Neural crest cell (in vitro differentiated cells): Measurements from ENCODE around the gene SLC49A3. TPM values are rescaled to one million over a fixed set of nuclear protein-coding genes. Genes with fewer than 3 reads are reported as not detected.

Experiments used
- DNase-seq: peaks from one replicate; pipeline ENCODE4 v3.0.0; 2021; ENCODE audit warnings: low read depth, mixed read lengths, low spot score
- H3K27ac Mint-ChIP-seq: one replicate; pipeline ENCODE4 v1.8.0; 2021; ENCODE audit warnings: mild to moderate bottlenecking, mixed read lengths; ENCODE audit not compliant: unreplicated experiment
- H3K27me3 Mint-ChIP-seq: 2 replicates; pipeline ENCODE4 v1.8.0; 2021; ENCODE audit warnings: low read depth, mild to moderate bottlenecking, mixed read lengths
- H3K36me3 Mint-ChIP-seq: 2 replicates; pipeline ENCODE4 v1.8.0; 2021; ENCODE audit warnings: low read depth, mild to moderate bottlenecking, mixed read lengths
- H3K4me1 Mint-ChIP-seq: 2 replicates; pipeline ENCODE4 v1.8.0; 2021; ENCODE audit warnings: mixed read lengths
- H3K4me3 Mint-ChIP-seq: one replicate; pipeline ENCODE4 v1.8.0; 2021; ENCODE audit warnings: mild to moderate bottlenecking, mixed read lengths
- H3K9me3 Mint-ChIP-seq: 2 replicates; pipeline ENCODE4 v1.8.0; 2021; ENCODE audit warnings: mixed read lengths
- total RNA-seq: library from RNA; stranded (reverse); gene quantifications from 2 replicates; pipeline ENCODE4 v1.2.1, GENCODE V29; 2021
- TF ChIP-seq, protein P1 (sequence below): fragments of 200-600 bp; sonication (generic); conservative IDR thresholded peaks from 2 replicates; pipeline ENCODE4 v1.5.0; 2021; ENCODE audit warnings: antibody characterized with exemption, mild to moderate bottlenecking

Gene SLC49A3
- total RNA-seq, 1 donor from 2014 or later, result 0.91 TPM

DNA sequence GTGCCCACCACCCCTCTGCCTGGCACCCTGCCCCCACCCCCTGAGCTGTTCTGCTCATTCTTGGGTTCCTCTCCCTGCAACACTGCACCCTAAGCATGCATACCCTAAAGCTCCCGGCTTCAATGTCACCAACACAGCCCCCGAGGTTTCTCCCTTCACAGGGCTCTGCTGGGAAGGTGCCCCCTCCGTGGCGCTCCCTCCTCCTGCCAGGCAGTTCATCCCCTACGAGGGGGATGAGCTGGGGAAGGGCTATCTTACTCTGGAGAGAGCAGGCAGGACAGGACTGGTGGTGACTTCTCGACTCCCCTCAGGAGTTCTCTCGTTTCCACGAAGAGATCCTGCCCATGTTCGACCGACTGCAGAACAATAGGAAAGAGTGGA lies 21.4 kb downstream of the SLC49A3 start:
- H3K27ac Mint-ChIP-seq, result no peak overlapping the region
- no peak for DNase-seq
- H3K4me3 Mint-ChIP-seq, result peak overlapping the region; percentile 58

DNA sequence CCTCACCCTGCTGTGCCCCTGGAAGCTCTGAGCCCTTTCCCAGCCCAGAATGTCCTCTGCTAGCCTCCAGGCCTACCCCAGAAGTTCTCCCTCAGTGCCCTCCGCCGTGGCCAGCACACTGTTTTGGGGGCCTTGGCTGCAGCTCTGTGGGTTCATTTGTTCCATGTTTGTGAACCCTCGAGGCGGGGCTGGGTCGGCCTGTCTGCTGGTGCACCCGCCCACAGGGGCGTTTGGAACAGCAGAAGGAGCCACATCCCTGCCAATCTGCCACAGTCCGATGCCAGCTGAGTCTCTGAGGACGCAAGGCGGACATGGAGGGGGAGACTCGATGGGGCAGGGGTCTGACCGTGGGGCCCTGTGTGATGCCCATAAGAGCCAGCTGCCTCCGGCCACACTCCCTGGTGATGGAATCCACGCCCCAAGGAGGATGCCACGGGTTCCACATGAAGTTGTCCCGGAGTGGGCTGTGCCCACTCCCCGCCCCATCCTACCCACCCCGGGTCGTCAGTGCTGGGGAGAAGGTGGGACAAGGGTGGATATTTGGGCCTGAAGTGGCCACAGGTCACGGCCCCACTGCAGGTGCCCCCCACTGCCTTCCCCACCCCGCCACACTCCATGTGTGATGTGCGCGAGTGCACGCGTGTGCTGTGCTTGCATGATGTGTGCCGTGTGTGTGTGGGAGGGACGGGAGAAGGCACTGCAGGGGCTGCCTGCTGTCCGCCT lies 22.0 kb downstream of the SLC49A3 start:
- no peak overlapping the region for H3K27ac Mint-ChIP-seq
- H3K4me3 Mint-ChIP-seq, result peak overlapping the region; percentile 58
- no peaks in the 10 kb centered on the region for H3K4me1 Mint-ChIP-seq
- DNase-seq, result no peak
- H3K9me3 Mint-ChIP-seq, result no peaks in the 10 kb centered on the region
- no peaks in the 10 kb centered on the region for H3K27me3 Mint-ChIP-seq
- peaks cover 4% of the 10 kb centered on the region for H3K36me3 Mint-ChIP-seq
- TF ChIP-seq, protein P1, sequence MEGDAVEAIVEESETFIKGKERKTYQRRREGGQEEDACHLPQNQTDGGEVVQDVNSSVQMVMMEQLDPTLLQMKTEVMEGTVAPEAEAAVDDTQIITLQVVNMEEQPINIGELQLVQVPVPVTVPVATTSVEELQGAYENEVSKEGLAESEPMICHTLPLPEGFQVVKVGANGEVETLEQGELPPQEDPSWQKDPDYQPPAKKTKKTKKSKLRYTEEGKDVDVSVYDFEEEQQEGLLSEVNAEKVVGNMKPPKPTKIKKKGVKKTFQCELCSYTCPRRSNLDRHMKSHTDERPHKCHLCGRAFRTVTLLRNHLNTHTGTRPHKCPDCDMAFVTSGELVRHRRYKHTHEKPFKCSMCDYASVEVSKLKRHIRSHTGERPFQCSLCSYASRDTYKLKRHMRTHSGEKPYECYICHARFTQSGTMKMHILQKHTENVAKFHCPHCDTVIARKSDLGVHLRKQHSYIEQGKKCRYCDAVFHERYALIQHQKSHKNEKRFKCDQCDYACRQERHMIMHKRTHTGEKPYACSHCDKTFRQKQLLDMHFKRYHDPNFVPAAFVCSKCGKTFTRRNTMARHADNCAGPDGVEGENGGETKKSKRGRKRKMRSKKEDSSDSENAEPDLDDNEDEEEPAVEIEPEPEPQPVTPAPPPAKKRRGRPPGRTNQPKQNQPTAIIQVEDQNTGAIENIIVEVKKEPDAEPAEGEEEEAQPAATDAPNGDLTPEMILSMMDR, result no peak

More for the DNA sequence above, 21.4 kb downstream of the SLC49A3 start:
- Mint-ChIP-seq H3K9me3 (no peaks in the 10 kb centered on the region), H3K4me1 (no peaks in the 10 kb centered on the region), H3K27me3 (no peaks in the 10 kb centered on the region), H3K36me3 (peaks cover 4% of the 10 kb centered on the region)
- TF ChIP-seq, protein P1, result no peak

DNA sequence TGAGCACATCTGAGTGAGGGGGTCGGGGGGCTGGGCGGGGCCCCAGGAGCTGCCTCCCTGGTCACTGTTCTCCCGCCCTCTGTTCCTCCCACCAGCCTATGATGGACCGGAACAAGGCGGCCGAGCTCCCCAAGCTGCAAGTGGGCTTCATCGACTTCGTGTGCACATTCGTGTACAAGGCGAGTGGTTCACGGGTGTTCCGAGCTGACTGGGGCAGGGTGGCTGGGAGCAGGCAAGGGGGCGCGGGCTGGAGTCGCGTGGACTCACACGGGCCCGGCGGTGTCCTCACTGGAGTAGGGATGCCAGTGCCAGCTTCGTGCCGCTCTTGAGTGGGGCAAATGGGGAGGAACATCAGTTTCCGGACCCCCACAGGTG lies 22.5 kb downstream of the SLC49A3 start:
- no peak for DNase-seq
- H3K36me3 Mint-ChIP-seq, result peaks cover 4% of the 10 kb centered on the region
- TF ChIP-seq, protein P1, result no peak
- H3K4me1 Mint-ChIP-seq, result no peaks in the 10 kb centered on the region
- no peak overlapping the region for H3K4me3 Mint-ChIP-seq
- H3K27ac Mint-ChIP-seq, result no peak overlapping the region
- no peaks in the 10 kb centered on the region for H3K9me3 Mint-ChIP-seq
- no peaks in the 10 kb centered on the region for H3K27me3 Mint-ChIP-seq

DNA sequence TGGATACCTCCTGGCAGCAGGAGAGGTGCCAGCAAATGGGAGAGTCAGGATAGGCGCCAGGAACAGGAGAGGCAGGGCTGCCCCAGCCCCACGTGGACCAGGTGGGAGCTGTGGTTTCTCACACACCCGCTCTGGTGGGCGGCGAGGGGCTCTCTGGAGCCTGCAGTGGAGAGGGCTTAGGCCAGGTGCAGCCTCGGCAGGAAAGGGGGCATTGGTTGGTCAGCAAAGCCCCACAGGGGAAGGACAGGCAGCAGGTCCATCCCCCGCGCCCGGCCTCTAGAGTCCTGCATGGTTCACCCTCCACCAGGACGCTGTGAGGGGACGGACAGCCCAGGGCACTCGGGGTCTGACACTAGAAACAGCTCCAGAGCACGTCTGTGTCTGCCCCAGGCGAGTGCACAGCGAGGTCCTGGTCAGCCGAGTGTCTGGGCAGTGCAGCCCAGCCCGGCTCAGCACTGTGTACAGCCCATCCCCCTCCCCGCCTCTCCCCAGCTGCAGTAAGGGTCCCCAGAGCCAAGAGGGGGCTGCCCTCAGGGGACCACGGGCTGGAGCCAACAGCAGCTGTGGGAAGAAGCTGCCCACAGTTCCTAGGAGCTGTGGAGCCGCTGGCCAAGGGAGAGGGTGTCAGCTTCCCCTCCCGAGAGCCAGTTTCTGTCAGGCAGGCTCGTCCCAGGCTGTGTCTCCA lies 23.1 kb downstream of the SLC49A3 start:
- Mint-ChIP-seq H3K27me3 (no peaks in the 10 kb centered on the region), H3K4me1 (no peaks in the 10 kb centered on the region), H3K9me3 (peaks cover 1% of the 10 kb centered on the region), H3K4me3 (peak overlapping the region; percentile 61), H3K36me3 (peaks cover 5% of the 10 kb centered on the region), H3K27ac (no peak overlapping the region)
- no peak for DNase-seq
- TF ChIP-seq, protein P1, result no peak

DNA sequence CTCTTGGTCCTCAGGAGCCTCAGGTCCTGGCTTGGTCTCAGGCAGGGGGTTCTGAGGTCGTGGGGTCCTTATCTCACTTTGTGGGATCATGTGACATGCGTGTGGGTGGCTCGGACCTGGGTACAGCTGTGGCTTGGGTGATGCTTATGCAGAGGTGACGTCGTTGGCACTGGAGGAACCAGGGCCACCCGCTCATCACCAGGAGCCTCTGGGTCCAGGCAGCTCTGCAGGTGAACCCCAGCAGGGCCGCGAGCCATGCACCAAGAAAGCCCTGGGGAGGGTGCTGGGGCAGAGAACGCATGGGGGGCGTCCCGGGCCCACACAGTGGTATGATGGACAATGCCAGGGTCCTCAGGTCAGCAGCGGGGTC lies 23.6 kb downstream of the SLC49A3 start:
- H3K9me3 Mint-ChIP-seq, result peaks cover 5% of the 10 kb centered on the region
- no peak for DNase-seq
- no peak overlapping the region for H3K27ac Mint-ChIP-seq
- H3K27me3 Mint-ChIP-seq, result no peaks in the 10 kb centered on the region
- TF ChIP-seq, protein P1, result no peak
- H3K4me1 Mint-ChIP-seq, result no peaks in the 10 kb centered on the region
- peaks cover 4% of the 10 kb centered on the region for H3K36me3 Mint-ChIP-seq
- peak overlapping the region; percentile 61 for H3K4me3 Mint-ChIP-seq
